IMR-90 (cell line): Measurements from ENCODE around the gene ETS1. TPM values are rescaled to one million over a fixed set of nuclear protein-coding genes. Genes with fewer than 3 reads are reported as not detected.

ENCODE experiments used
- ATAC-seq: fragments of 200-7000 bp; cut with Tn5 transposase; 2 replicates; pipeline ENCODE4 v1.9.1; 2020; ENCODE audit warnings: low read depth, mild to moderate bottlenecking, moderate library complexity
- BruUV-seq: library from RNA; stranded (reverse); fragments of 400-500 nt; replicated peaks from 2 replicates; lab custom pipeline; 2021; lab: Mats Ljungman, UMichigan
- CTCF ChIA-PET: fragments of 300-600 bp; formaldehyde crosslinking; extraction: SDS; loops from one replicate; lab custom pipeline; 2021; ENCODE audit warnings: antibody characterized with exemption; lab: Yijun Ruan, JAX
- POLR2A ChIA-PET: fragments of 300-600 bp; sonication (Branson Sonifier 250); formaldehyde crosslinking; loops from one replicate; lab custom pipeline; 2022; ENCODE audit warnings: antibody characterized with exemption; ENCODE audit not compliant: unreplicated experiment; lab: Charles Lee
- DNase-seq: peaks from one replicate; pipeline ENCODE4 v3.0.0; 2013
- H2AFZ ChIP-seq: replicated peaks from 2 replicates; pipeline ENCODE3; 2013; ENCODE audit warnings: low read length, mild to moderate bottlenecking; ENCODE audit not compliant: poor library complexity
- H2AK5ac ChIP-seq: 2 replicates; pipeline ENCODE4 v1.6.1; 2013; ENCODE audit warnings: low read depth, low read length, inconsistent platforms
- H2AK9ac ChIP-seq: replicated peaks from 2 replicates; pipeline ENCODE3; 2013; ENCODE audit warnings: mild to moderate bottlenecking, low read depth, low read length, moderate library complexity; ENCODE audit not compliant: poor library complexity
- H2BK120ac ChIP-seq: 2 replicates; pipeline ENCODE4 v1.6.1; 2013; ENCODE audit warnings: low read depth, low read length, inconsistent platforms
- H2BK15ac ChIP-seq: 3 replicates; pipeline ENCODE4 v1.6.1; 2013; ENCODE audit warnings: low read depth, low read length, inconsistent platforms
- H2BK20ac ChIP-seq: 2 replicates; pipeline ENCODE4 v1.6.1; 2013; ENCODE audit warnings: low read depth, mild to moderate bottlenecking, inconsistent platforms, low read length, moderate library complexity
- H2BK5ac ChIP-seq: 2 replicates; pipeline ENCODE4 v1.6.1; 2013; ENCODE audit warnings: mild to moderate bottlenecking, low read depth, low read length, inconsistent platforms; ENCODE audit not compliant: poor library complexity, severe bottlenecking
- H3K14ac ChIP-seq: replicated peaks from 2 replicates; pipeline ENCODE4 v1.6.1; 2013; ENCODE audit warnings: low read depth, low read length, inconsistent platforms
- H3K18ac ChIP-seq: 2 replicates; pipeline ENCODE4 v1.6.1; 2013; ENCODE audit warnings: low read depth, low read length, control low read depth
- H3K23ac ChIP-seq: 2 replicates; pipeline ENCODE4 v1.6.1; 2013; ENCODE audit warnings: low read depth, low read length, inconsistent platforms
- H3K27ac ChIP-seq: 2 replicates; pipeline ENCODE4 v1.5.1; 2013; ENCODE audit warnings: mild to moderate bottlenecking, control low read depth, low read length; ENCODE audit not compliant: insufficient read depth
- H3K27me3 ChIP-seq: 2 replicates; pipeline ENCODE4 v1.6.1; 2013; ENCODE audit warnings: low read length; ENCODE audit not compliant: control insufficient read depth, insufficient read depth
- H3K36me3 ChIP-seq: 2 replicates; pipeline ENCODE4 v1.6.1; 2013; ENCODE audit warnings: low read length, mixed read lengths; ENCODE audit not compliant: control insufficient read depth, insufficient read depth
- H3K4ac ChIP-seq: 2 replicates; pipeline ENCODE4 v1.6.1; 2013; ENCODE audit warnings: low read depth, low read length, inconsistent platforms
- H3K4me1 ChIP-seq: 2 replicates; pipeline ENCODE4 v1.6.1; 2013; ENCODE audit warnings: low read length, mixed read lengths; ENCODE audit not compliant: control insufficient read depth, insufficient read depth
- H3K4me2 ChIP-seq: 2 replicates; pipeline ENCODE4 v1.6.1; 2013; ENCODE audit warnings: low read depth, mild to moderate bottlenecking, control low read depth, low read length, moderate library complexity
- H3K4me3 ChIP-seq: 2 replicates; pipeline ENCODE4 v1.5.1; 2013; ENCODE audit warnings: low read depth, mild to moderate bottlenecking, control low read depth, low read length, moderate library complexity; ENCODE audit not compliant: insufficient read depth
- H3K56ac ChIP-seq: 2 replicates; pipeline ENCODE4 v1.6.1; 2013; ENCODE audit warnings: low read length, inconsistent platforms; ENCODE audit not compliant: insufficient read depth; ENCODE audit errors: extremely low read depth
- H3K79me1 ChIP-seq, 2 experiments: 2 replicates each; pipeline ENCODE4 v1.6.1; 2013; ENCODE audit warnings: low read length in 2 of 2, inconsistent platforms in 1 of 2, low read depth in 1 of 2
- H3K9ac ChIP-seq: 2 replicates; pipeline ENCODE4 v1.6.1; 2013; ENCODE audit warnings: low read depth, low read length, control low read depth
- H3K9me1 ChIP-seq: 2 replicates; pipeline ENCODE4 v1.6.1; 2013; ENCODE audit warnings: low read length, inconsistent platforms; ENCODE audit not compliant: insufficient read depth
- H3K9me3 ChIP-seq: 2 replicates; pipeline ENCODE4 v1.6.1; 2013; ENCODE audit warnings: low read length; ENCODE audit not compliant: control insufficient read depth, insufficient read depth
- H4K20me1 ChIP-seq: 2 replicates; pipeline ENCODE4 v1.6.1; 2013; ENCODE audit warnings: low read length, inconsistent platforms; ENCODE audit not compliant: insufficient read depth
- H4K5ac ChIP-seq: 2 replicates; pipeline ENCODE4 v1.6.1; 2013; ENCODE audit warnings: mild to moderate bottlenecking, low read depth, low read length, control low read depth
- H4K8ac ChIP-seq, 2 experiments: 2 replicates each; pipeline ENCODE4 v1.6.1; 2013; ENCODE audit warnings: low read depth in 2 of 2, low read length in 2 of 2, control low read depth in 1 of 2, inconsistent platforms in 1 of 2
- H4K91ac ChIP-seq: 2 replicates; pipeline ENCODE4 v1.6.1; 2013; ENCODE audit warnings: low read depth, low read length, inconsistent platforms; ENCODE audit not compliant: insufficient read depth
- BHLHE40 ChIP-seq: fragments of 150-350 bp; IDR thresholded peaks from 2 replicates; pipeline ENCODE4 v1.6.1; 2016; ENCODE audit warnings: mild to moderate bottlenecking, low read depth, low read length
- CEBPB ChIP-seq: IDR thresholded peaks from 2 replicates; pipeline ENCODE4 v1.6.1; 2012; ENCODE audit warnings: low read depth, low read length, improper control_type of control experiment
- ELK1 ChIP-seq: fragments of 150-350 bp; IDR thresholded peaks from 2 replicates; pipeline ENCODE4 v1.6.1; 2016; ENCODE audit warnings: low read depth, mild to moderate bottlenecking, low read length, moderate library complexity, borderline replicate concordance
- NFE2L2 ChIP-seq: fragments of 150-350 bp; IDR thresholded peaks from 2 replicates; pipeline ENCODE4 v1.6.1; 2016; ENCODE audit warnings: low read depth, mild to moderate bottlenecking, low read length
- RAD21 ChIP-seq: IDR thresholded peaks from 2 replicates; pipeline ENCODE4 v1.6.1; 2012; ENCODE audit warnings: low read length, improper control_type of control experiment
- SMC3 ChIP-seq: fragments of 150-350 bp; IDR thresholded peaks from 2 replicates; pipeline ENCODE4 v1.6.1; 2016; ENCODE audit warnings: low read depth, mild to moderate bottlenecking, antibody characterized with exemption, low read length, moderate library complexity
- WGBS, 2 experiments: methylation state at CpG; one replicate each; pipeline versions ENCODE4 v1.1.5 to v1.1.7; 2013; ENCODE audit warnings: missing lambda C conversion rate in 2 of 2; ENCODE audit not compliant: insufficient read length in 1 of 2; ENCODE audit errors: extremely low coverage in 2 of 2; 5-methylcytosine and 5-hydroxymethylcytosine counted together
- dilution Hi-C: fragments of 300-500 bp; cut with HindIII; formaldehyde crosslinking; loops from one replicate; pipeline ENCODE4 v1.14.3; 2018; ENCODE audit warnings: low sequenced_read_pairs; ENCODE audit not compliant: unreplicated experiment
- in situ Hi-C: fragments of 300-500 bp; cut with MboI; formaldehyde crosslinking; loops from 3 replicates; pipeline ENCODE4 v1.14.3; 2019; ENCODE audit warnings: low sequenced_read_pairs, inconsistent platforms, mixed read lengths
- intact Hi-C: fragments of 100-400 bp; cut with micrococcal nuclease; formaldehyde crosslinking; loops from 2 replicates; pipeline ENCODE4 v1.10.0; 2022
- polyA plus RNA-seq, 3 experiments: library from polyadenylated mRNA; depleted of rRNA; stranded (reverse); fragments of >200 nt; gene quantifications; 2 replicates each; pipeline ENCODE4 v1.2.3, GENCODE V29; 2012; ENCODE audit warnings: low replicate concordance in 1 of 3
- total RNA-seq: library from RNA; depleted of rRNA; stranded (reverse); fragments of >200 nt; gene quantifications from 2 replicates; pipeline ENCODE4 v1.2.3, GENCODE V29; 2012

Gene ETS1
- total and polyA plus RNA-seq, 2 of the 4 experiments (the other 2 are of a cell fraction) = 41.2 to 56.3 TPM

GRCh38 chr11:128482512-128483191, 104.7 kb downstream of the ETS1 start:
- peak; percentile 46 for DNase-seq
- no peak overlapping the region for H2AFZ ChIP-seq
- dilution Hi-C loops = no loop called here

More at GRCh38 chr11:128482512-128483191, 104.7 kb downstream of the ETS1 start:
- no peak overlapping the region for H2AK9ac ChIP-seq
- no peaks in the 10 kb centered on the region for H3K9me3 ChIP-seq
- ChIA-PET POLR2A (no interaction called here), CTCF (interaction anchor here (1.0 kb wide), 2 partner anchors 35 to 192 kb away, joined by 3 read pairs; no protein-coding TSS in a partner anchor)
- no peak overlapping the region for H3K56ac ChIP-seq
- TF ChIP-seq CEBPB = peak; percentile 56; the same call in 1 of the 2 replicates
- TF ChIP-seq BHLHE40 = no peak
- TF ChIP-seq SMC3 = no peak
- no peak for TF ChIP-seq ELK1
- TF ChIP-seq NFE2L2 = no peak
- no peak for TF ChIP-seq RAD21
- WGBS, 2 experiments = 95% methylated on average over 4 of the region's 11 CpGs; no CpG with 5 or more reads in 1 of the 2 experiments
- peaks cover 24% of the 10 kb centered on the region for H3K9me1 ChIP-seq
- H3K18ac ChIP-seq = peak overlapping the region; percentile 42; the same call in 1 of the 2 replicates
- no peaks in the 10 kb centered on the region for H3K27me3 ChIP-seq
- H2BK20ac ChIP-seq = 0 out of 2 replicates have a peak overlapping the region, but pooled peaks have one; percentile 22
- H4K91ac ChIP-seq = peak overlapping the region; percentile 2; the same call in 1 of the 2 replicates
- in situ Hi-C loops = no loop called here
- H3K23ac ChIP-seq = peak overlapping the region; percentile 47; the same call in 1 of the 2 replicates
- peak overlapping the region; percentile 13; the same call in 1 of the 2 replicates for H3K4ac ChIP-seq
- no peak for ATAC-seq
- H3K36me3 ChIP-seq = peaks cover 41% of the 10 kb centered on the region
- peak overlapping the region; percentile 20 for H2AK5ac ChIP-seq
- no peak overlapping the region for H3K9ac ChIP-seq
- no TSS peak for BruUV-seq
- H3K27ac ChIP-seq = peak overlapping the region; percentile 14; the same call in 1 of the 2 replicates
- H3K4me1 ChIP-seq = peaks cover 21% of the 10 kb centered on the region
- no peak overlapping the region for H3K4me3 ChIP-seq
- H2BK5ac ChIP-seq = peak overlapping the region; percentile 63
- peaks cover 25% of the 10 kb centered on the region for H4K20me1 ChIP-seq
- peaks cover 58 to 91% of the 10 kb centered on the region in 2 experiments for H3K79me1 ChIP-seq
- no peak overlapping the region for H2BK15ac ChIP-seq
- H3K14ac ChIP-seq = no peak overlapping the region; the same call in 1 of the 2 replicates
- H4K5ac ChIP-seq = no peak overlapping the region
- H4K8ac ChIP-seq = no peak overlapping the region; a peak in 1 of 4 replicates
- no peak overlapping the region for H2BK120ac ChIP-seq
- no peak overlapping the region for H3K4me2 ChIP-seq
- intact Hi-C loops = no loop called here
